ENCODE measurements around the gene OGDH.

The OGDH gene

DNA sequence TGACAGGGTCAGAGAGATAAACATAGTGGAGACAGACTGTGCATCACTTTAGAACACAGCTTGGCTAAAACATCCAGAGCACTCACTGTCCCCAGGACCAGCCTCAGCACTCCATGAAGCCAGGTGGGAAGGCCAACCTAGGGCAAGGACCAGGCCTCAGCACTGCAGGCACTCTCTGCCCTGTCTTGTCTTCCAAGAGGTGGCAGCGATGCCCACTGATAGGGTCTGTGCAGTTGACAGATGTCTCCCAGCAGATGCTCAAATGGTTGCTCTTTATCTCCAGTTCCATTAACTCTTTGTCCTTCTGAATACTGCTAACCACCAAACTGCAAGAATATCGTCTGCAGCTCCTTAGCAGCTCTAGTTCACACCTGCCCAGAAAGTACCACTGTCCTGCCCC is 41.8 kb upstream of the OGDH start:
- TF ChIP-seq, protein P1, sequence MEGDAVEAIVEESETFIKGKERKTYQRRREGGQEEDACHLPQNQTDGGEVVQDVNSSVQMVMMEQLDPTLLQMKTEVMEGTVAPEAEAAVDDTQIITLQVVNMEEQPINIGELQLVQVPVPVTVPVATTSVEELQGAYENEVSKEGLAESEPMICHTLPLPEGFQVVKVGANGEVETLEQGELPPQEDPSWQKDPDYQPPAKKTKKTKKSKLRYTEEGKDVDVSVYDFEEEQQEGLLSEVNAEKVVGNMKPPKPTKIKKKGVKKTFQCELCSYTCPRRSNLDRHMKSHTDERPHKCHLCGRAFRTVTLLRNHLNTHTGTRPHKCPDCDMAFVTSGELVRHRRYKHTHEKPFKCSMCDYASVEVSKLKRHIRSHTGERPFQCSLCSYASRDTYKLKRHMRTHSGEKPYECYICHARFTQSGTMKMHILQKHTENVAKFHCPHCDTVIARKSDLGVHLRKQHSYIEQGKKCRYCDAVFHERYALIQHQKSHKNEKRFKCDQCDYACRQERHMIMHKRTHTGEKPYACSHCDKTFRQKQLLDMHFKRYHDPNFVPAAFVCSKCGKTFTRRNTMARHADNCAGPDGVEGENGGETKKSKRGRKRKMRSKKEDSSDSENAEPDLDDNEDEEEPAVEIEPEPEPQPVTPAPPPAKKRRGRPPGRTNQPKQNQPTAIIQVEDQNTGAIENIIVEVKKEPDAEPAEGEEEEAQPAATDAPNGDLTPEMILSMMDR (IDR thresholded peaks at IDR 0.05; ENCODE audit: borderline replicate concordance, control extremely low read depth, extremely low read depth, insufficient read depth, missing control alignments), result no peak
- in situ Hi-C loops (cut with MboI; ENCODE audit: low sequenced_read_pairs, unreplicated experiment), result no loop called here
- no peak for DNase-seq (ENCODE audit: low spot score)

DNA sequence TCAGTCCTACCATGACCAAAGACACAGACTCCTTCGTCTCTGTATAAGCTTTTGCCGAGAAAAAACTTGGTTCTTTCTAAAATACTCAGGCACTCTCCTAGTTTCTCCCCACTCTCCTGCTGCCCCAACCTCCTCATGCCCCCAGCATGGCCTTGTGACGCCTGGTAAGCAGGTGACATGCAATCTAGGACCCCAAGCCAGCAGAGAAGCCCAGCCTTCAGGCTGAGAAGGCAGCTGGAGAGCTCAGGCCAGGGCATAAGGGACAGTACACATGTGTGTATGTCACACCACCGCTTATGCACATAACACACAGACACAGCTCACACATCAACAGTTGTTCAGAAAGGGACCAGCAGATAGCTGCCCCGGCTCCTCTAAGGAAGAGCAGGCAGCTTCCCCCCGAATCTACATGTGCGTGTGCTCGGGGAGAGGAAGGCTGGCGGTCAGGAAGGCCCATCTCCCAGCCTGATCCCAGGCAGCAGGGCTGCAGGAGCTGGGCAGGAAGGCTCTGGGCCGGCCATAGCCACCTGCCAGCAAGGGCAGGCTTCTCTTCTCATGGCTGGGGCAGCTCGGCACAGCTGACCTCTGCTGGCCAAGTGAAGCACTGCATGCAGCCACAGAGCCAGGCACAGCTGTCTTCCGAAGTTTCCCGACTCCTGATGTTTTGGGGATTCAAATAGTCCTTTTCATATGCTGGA is 41.2 kb upstream of the OGDH start:
- peak; percentile 82 for DNase-seq (ENCODE audit: low spot score)
- in situ Hi-C loops (cut with MboI; ENCODE audit: low sequenced_read_pairs, unreplicated experiment), result no loop called here

DNA sequence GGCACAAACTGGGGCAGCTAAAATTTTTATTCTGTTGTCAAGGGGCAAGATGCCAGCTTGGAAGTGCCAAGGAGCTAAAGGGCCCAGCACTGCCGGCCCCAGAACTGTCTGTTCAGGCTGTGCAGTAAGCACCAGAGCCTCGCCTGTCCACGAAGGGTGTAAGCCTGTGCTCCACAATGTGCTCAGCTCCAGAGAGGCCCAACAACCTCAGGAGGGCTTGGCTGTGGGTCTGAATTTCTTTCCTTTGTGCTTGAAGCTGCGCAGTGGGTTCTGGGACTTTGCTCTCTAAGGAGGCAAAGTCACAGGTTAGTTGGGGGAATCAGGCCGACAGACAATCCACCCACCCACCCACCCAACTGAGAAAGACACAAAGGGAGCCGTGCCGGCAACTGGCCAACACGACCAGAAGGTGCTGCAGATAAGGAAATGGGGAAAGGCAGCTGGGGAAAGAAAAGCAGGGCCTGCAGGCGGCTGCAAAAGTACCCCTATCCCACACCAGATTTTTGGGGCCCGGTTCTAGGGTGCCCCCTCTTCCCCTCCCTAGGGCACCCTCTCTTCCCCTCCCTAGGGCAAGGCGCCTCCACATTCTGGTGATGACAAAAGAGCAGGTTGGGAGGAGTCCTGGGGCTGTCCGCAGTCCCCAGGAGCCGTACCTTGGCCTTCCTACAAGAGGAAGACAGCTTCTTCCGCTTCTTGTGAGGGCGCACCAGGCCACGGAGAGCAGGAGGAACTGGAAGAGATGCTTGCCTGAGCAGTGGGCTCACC is 40.5 kb upstream of the OGDH start:
- in situ Hi-C loops (cut with MboI; ENCODE audit: low sequenced_read_pairs, unreplicated experiment), result no loop called here
- TF ChIP-seq, protein P1 (IDR thresholded peaks at IDR 0.05; ENCODE audit: borderline replicate concordance, control extremely low read depth, extremely low read depth, insufficient read depth, missing control alignments), result no peak
- no peak for DNase-seq (ENCODE audit: low spot score)

More for the DNA sequence above, 41.2 kb upstream of the OGDH start:
- TF ChIP-seq, protein P1 (IDR thresholded peaks at IDR 0.05; ENCODE audit: borderline replicate concordance, control extremely low read depth, extremely low read depth, insufficient read depth, missing control alignments), result peak; percentile 95

DNA sequence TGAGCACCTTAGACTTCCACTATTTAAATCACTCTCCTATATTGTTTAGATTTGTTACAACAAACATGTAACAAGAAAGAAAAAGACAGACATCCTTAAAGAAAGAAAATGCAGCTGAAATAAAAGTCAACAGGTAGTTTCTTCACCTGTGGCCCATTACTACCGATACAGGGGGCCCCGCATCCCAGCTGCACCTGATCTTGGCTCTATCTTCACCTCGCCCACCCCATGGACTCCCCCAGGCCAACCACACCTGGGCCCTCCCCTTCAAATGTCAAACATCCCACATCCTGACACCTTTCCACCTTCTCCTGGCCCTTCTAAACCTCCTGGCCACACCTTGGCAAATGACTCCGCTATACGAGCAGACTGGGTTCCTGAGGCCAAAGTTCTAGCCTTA is 39.7 kb upstream of the OGDH start:
- TF ChIP-seq, protein P1 (IDR thresholded peaks at IDR 0.05; ENCODE audit: borderline replicate concordance, control extremely low read depth, extremely low read depth, insufficient read depth, missing control alignments), result no peak
- DNase-seq (ENCODE audit: low spot score), result no peak
- in situ Hi-C loops (cut with MboI; ENCODE audit: low sequenced_read_pairs, unreplicated experiment), result no loop called here

DNA sequence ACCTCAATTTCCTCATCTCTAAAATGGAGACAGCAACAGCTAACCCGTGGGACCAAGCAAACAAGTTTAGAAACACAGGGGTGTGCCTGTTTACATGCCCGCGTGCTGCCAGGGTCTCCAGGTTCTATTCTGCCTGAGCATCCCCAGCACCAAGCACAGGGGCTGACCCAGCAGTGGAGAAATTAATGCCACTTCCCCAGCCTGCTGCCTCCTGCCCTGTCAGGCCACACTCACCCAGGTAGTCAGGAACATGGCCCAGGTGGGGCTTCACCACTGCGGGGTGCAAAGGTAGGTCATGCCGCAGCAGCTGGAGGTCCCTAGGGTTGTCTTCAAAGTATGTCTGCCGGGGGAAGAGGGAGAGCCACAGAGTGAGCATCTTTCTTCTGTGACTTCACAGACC is 38.5 kb upstream of the OGDH start:
- DNase-seq (ENCODE audit: low spot score), result no peak
- TF ChIP-seq, protein P1 (IDR thresholded peaks at IDR 0.05; ENCODE audit: borderline replicate concordance, control extremely low read depth, extremely low read depth, insufficient read depth, missing control alignments), result no peak
- in situ Hi-C loops (cut with MboI; ENCODE audit: low sequenced_read_pairs, unreplicated experiment), result no loop called here

DNA sequence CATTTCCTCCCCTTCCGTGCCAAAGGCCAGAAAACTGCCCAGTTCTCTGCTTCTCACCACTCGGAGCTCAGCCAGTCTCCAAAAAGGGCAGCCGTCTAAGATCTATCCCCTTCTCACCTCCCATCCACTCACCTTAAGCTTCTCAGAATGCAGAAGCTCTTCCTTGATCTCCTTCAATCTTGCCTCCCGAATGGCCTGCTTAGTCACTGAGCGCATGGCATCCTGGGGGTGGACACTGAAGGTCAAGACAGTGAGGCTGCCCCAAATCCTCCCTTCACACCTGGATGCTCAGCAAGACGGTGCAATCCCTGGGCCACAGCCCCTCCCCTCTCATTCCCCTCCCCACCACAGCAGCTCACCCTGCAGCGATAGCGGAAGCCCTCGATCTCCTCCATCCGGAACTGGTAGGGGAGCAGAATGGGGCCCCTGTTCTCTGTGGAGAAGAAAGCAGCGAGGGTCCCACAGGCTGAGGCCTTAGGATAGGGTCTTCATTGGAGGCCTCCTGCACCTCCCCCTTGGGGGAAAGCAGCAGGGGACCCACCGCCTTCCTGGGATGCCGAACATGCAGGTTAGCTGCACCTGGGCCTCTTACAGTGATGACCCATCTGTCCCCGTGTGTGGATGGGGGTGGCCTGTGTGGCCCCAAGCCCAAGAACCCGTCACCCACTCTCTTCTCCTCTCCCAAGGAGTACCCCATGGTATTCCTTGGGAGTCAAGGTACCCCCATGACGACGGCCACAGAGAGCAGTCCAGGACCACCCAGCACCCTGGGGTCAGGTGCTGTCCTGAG is 37.5 kb upstream of the OGDH start:
- TF ChIP-seq, protein P1 (IDR thresholded peaks at IDR 0.05; ENCODE audit: borderline replicate concordance, control extremely low read depth, extremely low read depth, insufficient read depth, missing control alignments), result no peak
- no peak for DNase-seq (ENCODE audit: low spot score)
- in situ Hi-C loops (cut with MboI; ENCODE audit: low sequenced_read_pairs, unreplicated experiment), result no loop called here
